Esophagus (tissue), 2 donors: ENCODE measurements around the gene AFTPH. TPM values are rescaled to one million over a fixed set of nuclear protein-coding genes. Genes with fewer than 3 reads are reported as not detected.

Experiments used
- H3K27ac ChIP-seq, 2 donors: one replicate each; pipeline ENCODE4 v1.5.1; 2013; ENCODE audit warnings: low read depth in 2 of 2, mild to moderate bottlenecking in 2 of 2, inconsistent platforms in 1 of 2, low read length in 1 of 2, moderate library complexity in 1 of 2
- H3K27me3 ChIP-seq, 2 donors: one replicate each; pipeline ENCODE4 v1.6.1; 2013; ENCODE audit warnings: low read length in 2 of 2, control low read depth in 1 of 2, mild to moderate bottlenecking in 1 of 2; ENCODE audit not compliant: insufficient read depth in 2 of 2, control insufficient read depth in 1 of 2
- H3K36me3 ChIP-seq, 2 donors: one replicate each; pipeline ENCODE4 v1.6.1; 2013; ENCODE audit warnings: low read length in 1 of 2; ENCODE audit not compliant: control insufficient read depth in 2 of 2, insufficient read depth in 2 of 2
- H3K4me1 ChIP-seq, 2 donors: one replicate each; pipeline ENCODE4 v1.6.1; 2013; ENCODE audit warnings: low read length in 1 of 2; ENCODE audit not compliant: control insufficient read depth in 2 of 2, insufficient read depth in 2 of 2
- H3K4me3 ChIP-seq, 2 donors: one replicate each; pipeline ENCODE4 v1.5.1; 2013; ENCODE audit warnings: low read length in 2 of 2, mild to moderate bottlenecking in 2 of 2, low read depth in 1 of 2, moderate library complexity in 1 of 2
- H3K9me3 ChIP-seq, 2 donors: one replicate each; pipeline ENCODE4 v1.6.1; 2013; ENCODE audit warnings: mild to moderate bottlenecking in 2 of 2, low read depth in 1 of 2, low read length in 1 of 2, moderate library complexity in 1 of 2; ENCODE audit not compliant: control insufficient read depth in 2 of 2, insufficient read depth in 1 of 2
- WGBS, 2 donors: extraction: QIAGEN DNeasy Blood & Tissue Kit; methylation state at CpG; one replicate each; pipeline ENCODE4 v1.1.7; 2013; 5-methylcytosine and 5-hydroxymethylcytosine counted together
- polyA plus RNA-seq, 2 donors: library from polyadenylated mRNA; stranded (reverse); fragments of 200-250 nt; gene quantifications; one replicate each; pipeline ENCODE4 v1.2.3, GENCODE V29; 2013
- donor health status: healthy with polysubstance abuse.
- donor health status: Bipolar disorder and iron deficiency.

Gene AFTPH
- polyA plus RNA-seq, 2 donors, result 23.1 to 29.2 TPM

GRCh38 chr2:64605991-64606478 lies 81.9 kb downstream of the AFTPH start:
- 68 to 69% methylated on average over 5 of the region's 5 CpGs for WGBS, 2 donors
- H3K36me3 ChIP-seq, result no peaks in the 10 kb centered on the region
- no peaks in the 10 kb centered on the region for H3K27me3 ChIP-seq
- H3K4me3 ChIP-seq, result no peak overlapping the region
- peaks cover 2 to 12% of the 10 kb centered on the region in 2 donors for H3K4me1 ChIP-seq
- H3K9me3 ChIP-seq, result no peaks in the 10 kb centered on the region
- H3K27ac ChIP-seq, result peak overlapping the region; percentile 94 to 99

- peak overlapping the region in 1 of 2 donors; percentile 39 for H3K4me3 ChIP-seq
- peak overlapping the region; percentile 94 to 99 for H3K27ac ChIP-seq
Measured at GRCh38 chr2:64606479-64607363, 82.6 kb downstream of the AFTPH start.

GRCh38 chr2:64607381-64608304 lies 83.5 kb downstream of the AFTPH start:
- Histone ChIP-seq H3K4me1 (peaks cover 2 to 12% of the 10 kb centered on the region in 2 donors), H3K36me3 (no peaks in the 10 kb centered on the region), H3K9me3 (no peaks in the 10 kb centered on the region), H3K27me3 (no peaks in the 10 kb centered on the region), H3K27ac (peak overlapping the region; percentile 94 to 99), H3K4me3 (peak overlapping the region in 1 of 2 donors; percentile 39)
- 43 to 55% methylated on average over 18 of the region's 18 CpGs for WGBS, 2 donors

More at GRCh38 chr2:64606479-64607363, 82.6 kb downstream of the AFTPH start:
- H3K27me3 ChIP-seq, result no peaks in the 10 kb centered on the region
- no peaks in the 10 kb centered on the region for H3K36me3 ChIP-seq
- WGBS, 2 donors, result 36 to 46% methylated on average over 21 of the region's 21 CpGs
- H3K9me3 ChIP-seq, result no peaks in the 10 kb centered on the region
- H3K4me1 ChIP-seq, result peaks cover 2 to 12% of the 10 kb centered on the region in 2 donors

- Histone ChIP-seq H3K27ac (peak overlapping the region; percentile 65 to 87), H3K4me1 (peaks cover 2 to 12% of the 10 kb centered on the region in 2 donors), H3K36me3 (no peaks in the 10 kb centered on the region), H3K27me3 (no peaks in the 10 kb centered on the region), H3K9me3 (no peaks in the 10 kb centered on the region), H3K4me3 (peak overlapping the region; percentile 41 to 60)
- 8 to 14% methylated on average over 19 to 20 of the region's 20 CpGs for WGBS, 2 donors
Measured at GRCh38 chr2:64608867-64609226, 84.7 kb downstream of the AFTPH start.

- Histone ChIP-seq H3K27ac (peak overlapping the region; percentile 65 to 87), H3K27me3 (no peaks in the 10 kb centered on the region), H3K9me3 (no peaks in the 10 kb centered on the region), H3K4me3 (peak overlapping the region; percentile 57 to 60), H3K4me1 (peaks cover 2 to 12% of the 10 kb centered on the region in 2 donors), H3K36me3 (no peaks in the 10 kb centered on the region)
- 10 to 12% methylated on average over 42 to 74 of the region's 74 CpGs for WGBS, 2 donors
Measured at GRCh38 chr2:64609227-64609941, 85.3 kb downstream of the AFTPH start.

- Histone ChIP-seq H3K9me3 (no peaks in the 10 kb centered on the region), H3K27ac (no peak overlapping the region), H3K27me3 (no peaks in the 10 kb centered on the region), H3K4me3 (peak overlapping the region; percentile 57 to 60), H3K4me1 (peaks cover 2 to 12% of the 10 kb centered on the region in 2 donors), H3K36me3 (no peaks in the 10 kb centered on the region)
- WGBS, 2 donors, result 84 to 85% methylated on average over 3 of the region's 3 CpGs
Measured at GRCh38 chr2:64609942-64610281, 85.8 kb downstream of the AFTPH start.

- H3K27ac ChIP-seq, result no peak overlapping the region
- no peaks in the 10 kb centered on the region for H3K36me3 ChIP-seq
- peaks cover 0 to 12% of the 10 kb centered on the region in 2 donors for H3K4me1 ChIP-seq
- H3K27me3 ChIP-seq, result no peaks in the 10 kb centered on the region
- H3K4me3 ChIP-seq, result no peak overlapping the region
- H3K9me3 ChIP-seq, result no peaks in the 10 kb centered on the region
- 95 to 96% methylated on average over 6 of the region's 6 CpGs for WGBS, 2 donors
Measured at GRCh38 chr2:64610316-64610855, 86.3 kb downstream of the AFTPH start.

- Histone ChIP-seq H3K4me3 (no peak overlapping the region), H3K36me3 (no peaks in the 10 kb centered on the region), H3K9me3 (no peaks in the 10 kb centered on the region), H3K27ac (no peak overlapping the region), H3K27me3 (no peaks in the 10 kb centered on the region), H3K4me1 (peaks cover 4 to 8% of the 10 kb centered on the region in 2 donors)
- 87 to 91% methylated on average over 5 of the region's 5 CpGs for WGBS, 2 donors
Measured at GRCh38 chr2:64612575-64613195, 88.6 kb downstream of the AFTPH start.
